ENCODE results near the gene KCTD8. TPM values are rescaled to one million over a fixed set of nuclear protein-coding genes. Genes with fewer than 3 reads are reported as not detected.

KCTD8 gene
- total RNA-seq, 1 experiment from 2014 or later: not detected

GRCh38 chr4:44446801-44447562 lies 1.6 kb downstream of the KCTD8 start:
- no peaks in the 10 kb centered on the region for H4K20me1 ChIP-seq (ENCODE audit: insufficient read depth, low read depth, low read length)
- H3K9ac ChIP-seq (ENCODE audit: low read length): no peak overlapping the region

GRCh38 chr4:44446191-44446590 lies 2.4 kb downstream of the KCTD8 start:
- Histone ChIP-seq H3K4me1 (ENCODE audit: low read length) (no peaks in the 10 kb centered on the region), H2AFZ (ENCODE audit: low read length) (no peak overlapping the region), H3K9me3 (ENCODE audit: low read length) (no peaks in the 10 kb centered on the region; the same call in 1 of the 2 replicates), H3K9me2 (replicated peaks; ENCODE audit: insufficient read depth, low read length) (no peaks in the 10 kb centered on the region), H3K27me3 (ENCODE audit: low read length) (no peaks in the 10 kb centered on the region), H3K79me2 (ENCODE audit: low read length) (no peaks in the 10 kb centered on the region), H3K27ac (ENCODE audit: low read length) (no peak overlapping the region), H4K20me1 (ENCODE audit: insufficient read depth, low read depth, low read length) (no peaks in the 10 kb centered on the region), H3K9ac (ENCODE audit: low read length) (no peak overlapping the region), H3K36me3 (ENCODE audit: insufficient read depth, low read length) (no peaks in the 10 kb centered on the region), H3K4me3 (ENCODE audit: low read length) (no peak overlapping the region), H3K4me2 (ENCODE audit: low read depth, low read length, poor library complexity, severe bottlenecking) (no peak overlapping the region)
- no peak for DNase-seq

More at GRCh38 chr4:44446801-44447562, 1.6 kb downstream of the KCTD8 start:
- no peaks in the 10 kb centered on the region for H3K9me2 ChIP-seq (replicated peaks; ENCODE audit: insufficient read depth, low read length)
- H2AFZ ChIP-seq (ENCODE audit: low read length): no peak overlapping the region
- H3K79me2 ChIP-seq (ENCODE audit: low read length): no peaks in the 10 kb centered on the region
- no peak overlapping the region for H3K27ac ChIP-seq (ENCODE audit: low read length)
- H3K4me1 ChIP-seq (ENCODE audit: low read length): no peaks in the 10 kb centered on the region
- H3K9me3 ChIP-seq (ENCODE audit: low read length): no peaks in the 10 kb centered on the region; the same call in 1 of the 2 replicates
- no peak overlapping the region for H3K4me3 ChIP-seq (ENCODE audit: low read length)
- no peak for DNase-seq
- H3K36me3 ChIP-seq (ENCODE audit: insufficient read depth, low read length): no peaks in the 10 kb centered on the region
- H3K4me2 ChIP-seq (ENCODE audit: low read depth, low read length, poor library complexity, severe bottlenecking): no peak overlapping the region
- no peaks in the 10 kb centered on the region for H3K27me3 ChIP-seq (ENCODE audit: low read length)

GRCh38 chr4:44438687-44439086 lies 9.9 kb downstream of the KCTD8 start:
- no peak overlapping the region for H2AFZ ChIP-seq (ENCODE audit: low read length)
- H3K27me3 ChIP-seq (ENCODE audit: low read length): no peaks in the 10 kb centered on the region
- H3K27ac ChIP-seq (ENCODE audit: low read length): no peak overlapping the region
- DNase-seq: no peak
- H3K9ac ChIP-seq (ENCODE audit: low read length): no peak overlapping the region
- H4K20me1 ChIP-seq (ENCODE audit: insufficient read depth, low read depth, low read length): no peaks in the 10 kb centered on the region
- no peak overlapping the region for H3K4me2 ChIP-seq (ENCODE audit: low read depth, low read length, poor library complexity, severe bottlenecking)
- no peaks in the 10 kb centered on the region for H3K79me2 ChIP-seq (ENCODE audit: low read length)
- H3K4me3 ChIP-seq (ENCODE audit: low read length): no peak overlapping the region
- H3K9me3 ChIP-seq (ENCODE audit: low read length): no peaks in the 10 kb centered on the region; the same call in 1 of the 2 replicates
- no peaks in the 10 kb centered on the region for H3K36me3 ChIP-seq (ENCODE audit: insufficient read depth, low read length)
- H3K4me1 ChIP-seq (ENCODE audit: low read length): no peaks in the 10 kb centered on the region
- H3K9me2 ChIP-seq (replicated peaks; ENCODE audit: insufficient read depth, low read length): no peaks in the 10 kb centered on the region

- Histone ChIP-seq H3K9ac (ENCODE audit: low read length) (no peak overlapping the region), H3K9me3 (ENCODE audit: low read length) (no peaks in the 10 kb centered on the region), H3K4me3 (ENCODE audit: low read length) (no peak overlapping the region), H3K27ac (ENCODE audit: low read length) (no peak overlapping the region), H3K4me2 (ENCODE audit: low read depth, low read length, poor library complexity, severe bottlenecking) (no peak overlapping the region), H3K36me3 (ENCODE audit: insufficient read depth, low read length) (no peaks in the 10 kb centered on the region), H3K27me3 (ENCODE audit: low read length) (no peaks in the 10 kb centered on the region), H3K79me2 (ENCODE audit: low read length) (no peaks in the 10 kb centered on the region), H4K20me1 (ENCODE audit: insufficient read depth, low read depth, low read length) (no peaks in the 10 kb centered on the region), H2AFZ (ENCODE audit: low read length) (no peak overlapping the region), H3K9me2 (replicated peaks; ENCODE audit: insufficient read depth, low read length) (no peaks in the 10 kb centered on the region), H3K4me1 (ENCODE audit: low read length) (no peaks in the 10 kb centered on the region)
- no peak for DNase-seq
Observed at GRCh38 chr4:44434247-44434646, 14.4 kb downstream of the KCTD8 start.

GRCh38 chr4:44425614-44426208 lies 22.9 kb downstream of the KCTD8 start:
- Histone ChIP-seq H3K9ac (ENCODE audit: low read length) (no peak overlapping the region), H2AFZ (ENCODE audit: low read length) (no peak overlapping the region), H3K4me3 (ENCODE audit: low read length) (no peak overlapping the region), H3K9me2 (replicated peaks; ENCODE audit: insufficient read depth, low read length) (no peaks in the 10 kb centered on the region), H3K9me3 (ENCODE audit: low read length) (peaks cover 8% of the 10 kb centered on the region), H3K27ac (ENCODE audit: low read length) (no peak overlapping the region), H3K27me3 (ENCODE audit: low read length) (no peaks in the 10 kb centered on the region), H3K4me2 (ENCODE audit: low read depth, low read length, poor library complexity, severe bottlenecking) (no peak overlapping the region), H3K36me3 (ENCODE audit: insufficient read depth, low read length) (no peaks in the 10 kb centered on the region), H3K79me2 (ENCODE audit: low read length) (no peaks in the 10 kb centered on the region), H4K20me1 (ENCODE audit: insufficient read depth, low read depth, low read length) (no peaks in the 10 kb centered on the region), H3K4me1 (ENCODE audit: low read length) (no peaks in the 10 kb centered on the region)
- no peak for DNase-seq

GRCh38 chr4:44422912-44423311 lies 25.7 kb downstream of the KCTD8 start:
- Histone ChIP-seq H3K4me1 (ENCODE audit: low read length) (no peaks in the 10 kb centered on the region), H3K9me3 (ENCODE audit: low read length) (peaks cover 12% of the 10 kb centered on the region), H3K36me3 (ENCODE audit: insufficient read depth, low read length) (no peaks in the 10 kb centered on the region), H3K9me2 (replicated peaks; ENCODE audit: insufficient read depth, low read length) (no peaks in the 10 kb centered on the region), H3K9ac (ENCODE audit: low read length) (no peak overlapping the region), H2AFZ (ENCODE audit: low read length) (no peak overlapping the region), H3K79me2 (ENCODE audit: low read length) (no peaks in the 10 kb centered on the region), H3K27ac (ENCODE audit: low read length) (no peak overlapping the region), H3K4me2 (ENCODE audit: low read depth, low read length, poor library complexity, severe bottlenecking) (no peak overlapping the region), H3K27me3 (ENCODE audit: low read length) (no peaks in the 10 kb centered on the region), H4K20me1 (ENCODE audit: insufficient read depth, low read depth, low read length) (no peaks in the 10 kb centered on the region), H3K4me3 (ENCODE audit: low read length) (no peak overlapping the region)
- DNase-seq: no peak

- Histone ChIP-seq H3K36me3 (ENCODE audit: insufficient read depth, low read length) (no peaks in the 10 kb centered on the region), H3K9ac (ENCODE audit: low read length) (no peak overlapping the region), H3K4me1 (ENCODE audit: low read length) (no peaks in the 10 kb centered on the region), H3K4me3 (ENCODE audit: low read length) (no peak overlapping the region), H3K27me3 (ENCODE audit: low read length) (no peaks in the 10 kb centered on the region), H2AFZ (ENCODE audit: low read length) (no peak overlapping the region), H3K9me2 (replicated peaks; ENCODE audit: insufficient read depth, low read length) (no peaks in the 10 kb centered on the region), H3K4me2 (ENCODE audit: low read depth, low read length, poor library complexity, severe bottlenecking) (no peak overlapping the region), H3K27ac (ENCODE audit: low read length) (no peak overlapping the region), H3K9me3 (ENCODE audit: low read length) (peaks cover 12% of the 10 kb centered on the region), H3K79me2 (ENCODE audit: low read length) (no peaks in the 10 kb centered on the region), H4K20me1 (ENCODE audit: insufficient read depth, low read depth, low read length) (no peaks in the 10 kb centered on the region)
- no peak for DNase-seq
Observed at GRCh38 chr4:44421330-44422065, 27.1 kb downstream of the KCTD8 start.

GRCh38 chr4:44415251-44415650 lies 33.4 kb downstream of the KCTD8 start:
- no peak overlapping the region for H2AFZ ChIP-seq (ENCODE audit: low read length)
- no peaks in the 10 kb centered on the region for H3K36me3 ChIP-seq (ENCODE audit: insufficient read depth, low read length)
- no peak for DNase-seq
- peaks cover 16% of the 10 kb centered on the region for H3K9me3 ChIP-seq (ENCODE audit: low read length)
- H3K9me2 ChIP-seq (replicated peaks; ENCODE audit: insufficient read depth, low read length): no peaks in the 10 kb centered on the region
- H3K4me3 ChIP-seq (ENCODE audit: low read length): no peak overlapping the region
- H3K9ac ChIP-seq (ENCODE audit: low read length): no peak overlapping the region
- no peaks in the 10 kb centered on the region for H3K4me1 ChIP-seq (ENCODE audit: low read length)
- no peaks in the 10 kb centered on the region for H4K20me1 ChIP-seq (ENCODE audit: insufficient read depth, low read depth, low read length)
- H3K27ac ChIP-seq (ENCODE audit: low read length): no peak overlapping the region
- H3K27me3 ChIP-seq (ENCODE audit: low read length): no peaks in the 10 kb centered on the region
- no peak overlapping the region for H3K4me2 ChIP-seq (ENCODE audit: low read depth, low read length, poor library complexity, severe bottlenecking)
- no peaks in the 10 kb centered on the region for H3K79me2 ChIP-seq (ENCODE audit: low read length)

Data from Karpas-422 (cell line).